Thoracic aorta (tissue), 2 donors: ENCODE data around the gene TSPAN10. TPM values are rescaled to one million over a fixed set of nuclear protein-coding genes. Genes with fewer than 3 reads are reported as not detected.

ENCODE experiments used
- ATAC-seq: fragments of 150-250 bp; one replicate; pipeline ENCODE4 v1.8.0; 2017; ENCODE audit warnings: low read depth; ENCODE audit not compliant: insufficient number of reproducible peaks, low FRiP score
- DNase-seq: peaks from one replicate; pipeline ENCODE4 v3.0.0-alpha.2; 2020; ENCODE audit warnings: low spot score
- H3K27ac ChIP-seq, 2 donors: fragments of 200-600 bp; sonication (generic); 1 replicate in 1 of 2; 2 replicates in 1 of 2; pipeline ENCODE4 v1.5.1; 2016; ENCODE audit warnings: mild to moderate bottlenecking in 2 of 2, moderate library complexity in 2 of 2
- H3K27me3 ChIP-seq: fragments of 200-600 bp; sonication (generic); replicated peaks from 2 replicates; pipeline ENCODE4 v1.6.0; 2016; ENCODE audit warnings: mild to moderate bottlenecking; ENCODE audit not compliant: insufficient read depth
- H3K36me3 ChIP-seq: fragments of 200-600 bp; sonication (generic); one replicate; pipeline ENCODE4 v1.5.1; 2016
- H3K4me1 ChIP-seq, 2 donors: fragments of 200-600 bp; sonication (generic); 1 replicate in 1 of 2; 2 replicates in 1 of 2; pipeline versions ENCODE4 v1.5.1 to v1.6.0; 2016; ENCODE audit warnings: low read depth in 2 of 2, mild to moderate bottlenecking in 1 of 2; ENCODE audit not compliant: control insufficient read depth in 1 of 2
- H3K4me3 ChIP-seq: fragments of 200-600 bp; sonication (generic); 2 replicates; pipeline ENCODE4 v1.5.1; 2016; ENCODE audit warnings: mild to moderate bottlenecking
- H3K9me3 ChIP-seq: fragments of 200-600 bp; sonication (generic); 2 replicates; pipeline ENCODE4 v1.5.1; 2016
- CTCF ChIP-seq: fragments of 200-600 bp; sonication (generic); IDR thresholded peaks from one replicate; pipeline ENCODE4 v1.5.1; 2019; ENCODE audit warnings: antibody characterized with exemption
- total RNA-seq, 2 donors: library from RNA; depleted of rRNA; stranded (reverse); fragments of >200 nt; gene quantifications; one replicate each; pipeline versions ENCODE4 v1.1.0 to v1.2.3, GENCODE V29; 2016

TSPAN10 gene
- total RNA-seq, 2 donors from 2014 or later, result 0.27 TPM; not detected in 1

GRCh38 chr17:81666092-81666341 lies 29.0 kb downstream of the TSPAN10 start:
- H3K27ac ChIP-seq, result peak overlapping the region; percentile 77 to 89
- no peaks in the 10 kb centered on the region for H3K27me3 ChIP-seq
- H3K36me3 ChIP-seq, result peaks cover 13% of the 10 kb centered on the region
- ATAC-seq, result no peak
- H3K9me3 ChIP-seq, result no peaks in the 10 kb centered on the region
- H3K4me1 ChIP-seq, result peaks cover 9 to 25% of the 10 kb centered on the region in 2 donors
- no peak for TF ChIP-seq CTCF
- H3K4me3 ChIP-seq, result peak overlapping the region; percentile 100
- no peak for DNase-seq

- H3K27me3 ChIP-seq, result no peaks in the 10 kb centered on the region
- DNase-seq (peak; percentile 83), ATAC-seq (peak; percentile 88)
- no peaks in the 10 kb centered on the region for H3K9me3 ChIP-seq
- H3K4me1 ChIP-seq, result peaks cover 9 to 25% of the 10 kb centered on the region in 2 donors
- no peak for TF ChIP-seq CTCF
- peak within 1 kb of the TSS; percentile 77 to 89 for H3K27ac ChIP-seq
- peaks cover 19% of the 10 kb centered on the region for H3K36me3 ChIP-seq
- peak within 1 kb of the TSS; percentile 100 for H3K4me3 ChIP-seq
Measured at GRCh38 chr17:81666342-81667191, 29.6 kb downstream of the TSPAN10 start, which contains the start of the genes CCDC137 and OXLD1. Gene CCDC137, plus strand, starts transcription at chr17:81666737. Its CDS starts 30 bp downstream, at chr17:81666767. Gene OXLD1, minus strand, starts transcription at chr17:81666605. Its CDS starts 28 bp downstream, at chr17:81666577.

- DNase-seq (no peak), ATAC-seq (no peak)
- H3K9me3 ChIP-seq, result no peaks in the 10 kb centered on the region
- H3K4me1 ChIP-seq, result peaks cover 9 to 25% of the 10 kb centered on the region in 2 donors
- no peak overlapping the region for H3K4me3 ChIP-seq
- no peaks in the 10 kb centered on the region for H3K27me3 ChIP-seq
- no peak for TF ChIP-seq CTCF
- H3K27ac ChIP-seq, result no peak overlapping the region
- peaks cover 30% of the 10 kb centered on the region for H3K36me3 ChIP-seq
Measured at GRCh38 chr17:81667754-81668153, 30.8 kb downstream of the TSPAN10 start.

- Histone ChIP-seq H3K27ac (no peak overlapping the region), H3K4me1 (peaks cover 4% of the 10 kb centered on the region in 2 donors), H3K27me3 (no peaks in the 10 kb centered on the region), H3K4me3 (no peak overlapping the region), H3K36me3 (peaks cover 40% of the 10 kb centered on the region), H3K9me3 (no peaks in the 10 kb centered on the region)
- ATAC-seq, result no peak
- no peak for DNase-seq
- no peak for TF ChIP-seq CTCF
Measured at GRCh38 chr17:81672504-81672903, 35.5 kb downstream of the TSPAN10 start.

GRCh38 chr17:81672954-81673353 lies 36.0 kb downstream of the TSPAN10 start:
- ATAC-seq, result no peak
- Histone ChIP-seq H3K4me3 (no peak overlapping the region), H3K4me1 (no peaks in the 10 kb centered on the region), H3K36me3 (peaks cover 40% of the 10 kb centered on the region), H3K27me3 (no peaks in the 10 kb centered on the region), H3K9me3 (no peaks in the 10 kb centered on the region), H3K27ac (no peak overlapping the region)
- TF ChIP-seq CTCF, result no peak
- DNase-seq, result no peak
